Measurements from ENCODE around the gene HRK.

The HRK gene

GRCh38 chr12:116897476-116897875 is 16.2 kb upstream of the HRK start:
- no peak for DNase-seq

- no peak for DNase-seq
Observed at GRCh38 chr12:116896411-116896924, 15.2 kb upstream of the HRK start.

GRCh38 chr12:116894913-116895312 is 13.7 kb upstream of the HRK start:
- DNase-seq, result no peak

- DNase-seq, result no peak
Observed at GRCh38 chr12:116892349-116893140, 11.3 kb upstream of the HRK start.

GRCh38 chr12:116891019-116891418 is 9.8 kb upstream of the HRK start:
- DNase-seq, result no peak

GRCh38 chr12:116890330-116890729 is 9.1 kb upstream of the HRK start:
- DNase-seq, result no peak

GRCh38 chr12:116887897-116888296 is 6.7 kb upstream of the HRK start:
- DNase-seq, result no peak

GRCh38 chr12:116887244-116887643 is 6.0 kb upstream of the HRK start:
- no peak for DNase-seq

GRCh38 chr12:116885491-116885890 is 4.2 kb upstream of the HRK start:
- DNase-seq, result no peak

- no peak for DNase-seq
Observed at GRCh38 chr12:116884871-116885270, 3.6 kb upstream of the HRK start.

- DNase-seq, result peak; percentile 51
Observed at GRCh38 chr12:116882742-116883141, 1.5 kb upstream of the HRK start.

GRCh38 chr12:116881877-116882507 is 751 bp upstream of the HRK start:
- no peak for DNase-seq

- no peak for DNase-seq
Observed at GRCh38 chr12:116880817-116881324, 370 bp downstream of the HRK start.

GRCh38 chr12:116880213-116880816 is 926 bp downstream of the HRK start:
- no peak for DNase-seq

GRCh38 chr12:116879509-116880212 is 1.6 kb downstream of the HRK start:
- no peak for DNase-seq

- no peak for DNase-seq
Observed at GRCh38 chr12:116878567-116879508, 2.4 kb downstream of the HRK start.

GRCh38 chr12:116876151-116876869 is 4.9 kb downstream of the HRK start:
- no peak for DNase-seq

GRCh38 chr12:116874324-116874995 is 6.8 kb downstream of the HRK start:
- no peak for DNase-seq

- DNase-seq, result no peak
Observed at GRCh38 chr12:116870306-116870705, 10.9 kb downstream of the HRK start.

- DNase-seq, result no peak
Observed at GRCh38 chr12:116867523-116867922, 13.7 kb downstream of the HRK start.
